Effector memory CD8-positive, alpha-beta T cell (primary cell): ENCODE data around the gene ZNF688.
A peak's percentile ranks its signal among the peaks of the same experiment; 100 is the strongest.

Source experiments
- ATAC-seq: fragments of 150-1000 bp; cut with Tn5 transposase; replicated peaks from 2 replicates; pipeline ENCODE4 v1.10.0; 2021; ENCODE audit warnings: mild to moderate bottlenecking, moderate library complexity
- DNase-seq, 3 experiments: peaks; one replicate each; pipeline ENCODE4 v3.0.0; 2021
- H3K27ac Mint-ChIP-seq, 2 donors: one replicate each; pipeline ENCODE4 v1.8.0; 2022; ENCODE audit warnings: mild to moderate bottlenecking in 2 of 2, mixed read lengths in 2 of 2, moderate library complexity in 2 of 2
- H3K27me3 Mint-ChIP-seq, 2 donors: one replicate each; pipeline ENCODE4 v1.8.0; 2022; ENCODE audit warnings: mixed read lengths in 2 of 2
- H3K36me3 Mint-ChIP-seq: one replicate; pipeline ENCODE4 v1.8.0; 2022; ENCODE audit warnings: mild to moderate bottlenecking, moderate library complexity, mixed read lengths; ENCODE audit not compliant: insufficient read depth
- H3K4me1 Mint-ChIP-seq, 2 donors: one replicate each; pipeline ENCODE4 v1.8.0; 2022; ENCODE audit warnings: low read depth in 2 of 2, mixed read lengths in 2 of 2
- H3K4me3 Mint-ChIP-seq, 2 donors: one replicate each; pipeline ENCODE4 v1.8.0; 2022; ENCODE audit warnings: mild to moderate bottlenecking in 2 of 2, mixed read lengths in 2 of 2, moderate library complexity in 2 of 2
- H3K9me3 Mint-ChIP-seq, 2 donors: one replicate each; pipeline ENCODE4 v1.8.0; 2022; ENCODE audit warnings: mixed read lengths in 2 of 2

The ZNF688 gene

GRCh38 chr16:30521873-30522641 lies 49.5 kb downstream of the ZNF688 start:
- Mint-ChIP-seq H3K4me1 (peaks cover 19% of the 10 kb centered on the region in 2 donors), H3K9me3 (no peaks in the 10 kb centered on the region), H3K27ac (peak overlapping the region; percentile 26 to 44), H3K36me3 (peaks cover 65% of the 10 kb centered on the region), H3K27me3 (no peaks in the 10 kb centered on the region), H3K4me3 (peak overlapping the region in 1 of 2 donors; percentile 2)
- DNase-seq = no peak
- ATAC-seq = no peak

- H3K27ac Mint-ChIP-seq = peak overlapping the region; percentile 26 to 49
- H3K4me3 Mint-ChIP-seq = no peak overlapping the region
- peaks cover 19 to 21% of the 10 kb centered on the region in 2 donors for H3K4me1 Mint-ChIP-seq
- DNase-seq = no peak
- no peak for ATAC-seq
- peaks cover 70% of the 10 kb centered on the region for H3K36me3 Mint-ChIP-seq
- H3K27me3 Mint-ChIP-seq = no peaks in the 10 kb centered on the region
- no peaks in the 10 kb centered on the region for H3K9me3 Mint-ChIP-seq
Measured at GRCh38 chr16:30521476-30521872, 50.0 kb downstream of the ZNF688 start.
